ENCODE measurements around the gene TBC1D8. TPM values are rescaled to one million over a fixed set of nuclear protein-coding genes. Genes with fewer than 3 reads are reported as not detected.
A peak's percentile ranks its signal among the peaks of the same experiment; 100 is the strongest.

The TBC1D8 gene
- total and polyA plus RNA-seq, 2 of the 13 experiments (the other 11 are each of a cell fraction or from before 2014, with no cell fraction given): 45.1 to 95.4 TPM

DNA sequence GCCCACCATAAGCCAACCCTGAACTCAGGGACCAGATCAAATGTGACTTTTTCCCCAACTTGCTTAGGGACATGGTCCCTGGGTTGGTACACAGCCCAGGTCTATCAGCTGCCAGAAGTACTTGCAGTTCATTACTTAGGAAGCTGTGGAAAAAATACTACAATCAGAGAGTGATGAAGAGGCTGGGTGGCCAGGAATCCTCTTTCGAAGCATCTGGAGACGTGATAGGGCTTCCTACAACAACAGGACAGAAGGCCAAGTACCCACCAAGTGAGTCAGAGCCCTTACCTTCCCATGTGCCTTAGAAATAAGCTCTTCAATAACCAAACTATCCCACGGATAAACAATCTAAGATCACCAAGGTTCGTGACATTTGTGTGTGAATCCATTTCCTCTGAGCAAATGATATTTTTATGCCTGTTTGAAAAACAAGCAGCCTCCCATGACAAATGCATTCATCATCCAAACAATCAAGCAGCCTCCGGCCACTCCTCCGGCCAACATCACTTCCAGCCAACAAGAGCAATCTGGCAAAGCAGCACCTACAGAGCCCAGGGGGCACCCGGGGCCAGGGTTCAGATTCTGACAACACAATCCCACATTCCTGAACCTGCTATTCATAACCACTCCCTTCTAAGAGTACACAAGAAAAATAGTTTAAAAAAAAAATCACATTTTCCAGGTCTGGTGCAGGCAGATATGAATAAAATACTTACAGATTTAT, 26.4 kb downstream of the TBC1D8 start (continued):
- TF ChIP-seq ZFP90 (CRISPR knock-in tag; IDR thresholded peaks at IDR 0.05; ENCODE audit: borderline replicate concordance): peak; percentile 27; the same call in 1 of the 2 replicates
- TF ChIP-seq ZNF430 (CRISPR knock-in tag; IDR thresholded peaks at IDR 0.05): no peak
- peak; percentile 63; the same call in 1 of the 2 replicates for TF ChIP-seq KDM4B (CRISPR knock-in tag; IDR thresholded peaks at IDR 0.05)
- no peak for TF ChIP-seq HNRNPLL (IDR thresholded peaks at IDR 0.05; ENCODE audit: low read depth, low read length, poor library complexity, severe bottlenecking)
- TF ChIP-seq, protein P1, sequence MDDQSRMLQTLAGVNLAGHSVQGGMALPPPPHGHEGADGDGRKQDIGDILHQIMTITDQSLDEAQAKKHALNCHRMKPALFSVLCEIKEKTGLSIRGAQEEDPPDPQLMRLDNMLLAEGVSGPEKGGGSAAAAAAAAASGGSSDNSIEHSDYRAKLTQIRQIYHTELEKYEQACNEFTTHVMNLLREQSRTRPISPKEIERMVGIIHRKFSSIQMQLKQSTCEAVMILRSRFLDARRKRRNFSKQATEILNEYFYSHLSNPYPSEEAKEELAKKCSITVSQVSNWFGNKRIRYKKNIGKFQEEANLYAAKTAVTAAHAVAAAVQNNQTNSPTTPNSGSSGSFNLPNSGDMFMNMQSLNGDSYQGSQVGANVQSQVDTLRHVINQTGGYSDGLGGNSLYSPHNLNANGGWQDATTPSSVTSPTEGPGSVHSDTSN (CRISPR knock-in tag; IDR thresholded peaks at IDR 0.05; ENCODE audit: borderline replicate concordance): no peak
- TF ChIP-seq ZNF264 (CRISPR knock-in tag; IDR thresholded peaks at IDR 0.05): 0 out of 2 replicates have a peak, but pooled peaks have one; percentile 35
- TF ChIP-seq, protein P2, sequence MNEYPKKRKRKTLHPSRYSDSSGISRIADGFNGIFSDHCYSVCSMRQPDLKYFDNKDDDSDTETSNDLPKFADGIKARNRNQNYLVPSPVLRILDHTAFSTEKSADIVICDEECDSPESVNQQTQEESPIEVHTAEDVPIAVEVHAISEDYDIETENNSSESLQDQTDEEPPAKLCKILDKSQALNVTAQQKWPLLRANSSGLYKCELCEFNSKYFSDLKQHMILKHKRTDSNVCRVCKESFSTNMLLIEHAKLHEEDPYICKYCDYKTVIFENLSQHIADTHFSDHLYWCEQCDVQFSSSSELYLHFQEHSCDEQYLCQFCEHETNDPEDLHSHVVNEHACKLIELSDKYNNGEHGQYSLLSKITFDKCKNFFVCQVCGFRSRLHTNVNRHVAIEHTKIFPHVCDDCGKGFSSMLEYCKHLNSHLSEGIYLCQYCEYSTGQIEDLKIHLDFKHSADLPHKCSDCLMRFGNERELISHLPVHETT (CRISPR knock-in tag; conservative IDR thresholded peaks at IDR 0.05): peak; percentile 38; the same call in 1 of the 2 replicates
- TF ChIP-seq, protein P3, sequence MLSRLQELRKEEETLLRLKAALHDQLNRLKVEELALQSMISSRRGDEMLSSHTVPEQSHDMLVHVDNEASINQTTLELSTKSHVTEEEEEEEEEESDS (CRISPR knock-in tag; IDR thresholded peaks at IDR 0.05; ENCODE audit: borderline replicate concordance): no peak
- peak; percentile 66; the same call in 1 of the 2 replicates for TF ChIP-seq KDM6A (CRISPR knock-in tag; IDR thresholded peaks at IDR 0.05; ENCODE audit: low read depth)
- TF ChIP-seq, protein P4, sequence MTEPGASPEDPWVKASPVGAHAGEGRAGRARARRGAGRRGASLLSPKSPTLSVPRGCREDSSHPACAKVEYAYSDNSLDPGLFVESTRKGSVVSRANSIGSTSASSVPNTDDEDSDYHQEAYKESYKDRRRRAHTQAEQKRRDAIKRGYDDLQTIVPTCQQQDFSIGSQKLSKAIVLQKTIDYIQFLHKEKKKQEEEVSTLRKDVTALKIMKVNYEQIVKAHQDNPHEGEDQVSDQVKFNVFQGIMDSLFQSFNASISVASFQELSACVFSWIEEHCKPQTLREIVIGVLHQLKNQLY (CRISPR knock-in tag; IDR thresholded peaks at IDR 0.05): no peak
- TF ChIP-seq, protein P5, sequence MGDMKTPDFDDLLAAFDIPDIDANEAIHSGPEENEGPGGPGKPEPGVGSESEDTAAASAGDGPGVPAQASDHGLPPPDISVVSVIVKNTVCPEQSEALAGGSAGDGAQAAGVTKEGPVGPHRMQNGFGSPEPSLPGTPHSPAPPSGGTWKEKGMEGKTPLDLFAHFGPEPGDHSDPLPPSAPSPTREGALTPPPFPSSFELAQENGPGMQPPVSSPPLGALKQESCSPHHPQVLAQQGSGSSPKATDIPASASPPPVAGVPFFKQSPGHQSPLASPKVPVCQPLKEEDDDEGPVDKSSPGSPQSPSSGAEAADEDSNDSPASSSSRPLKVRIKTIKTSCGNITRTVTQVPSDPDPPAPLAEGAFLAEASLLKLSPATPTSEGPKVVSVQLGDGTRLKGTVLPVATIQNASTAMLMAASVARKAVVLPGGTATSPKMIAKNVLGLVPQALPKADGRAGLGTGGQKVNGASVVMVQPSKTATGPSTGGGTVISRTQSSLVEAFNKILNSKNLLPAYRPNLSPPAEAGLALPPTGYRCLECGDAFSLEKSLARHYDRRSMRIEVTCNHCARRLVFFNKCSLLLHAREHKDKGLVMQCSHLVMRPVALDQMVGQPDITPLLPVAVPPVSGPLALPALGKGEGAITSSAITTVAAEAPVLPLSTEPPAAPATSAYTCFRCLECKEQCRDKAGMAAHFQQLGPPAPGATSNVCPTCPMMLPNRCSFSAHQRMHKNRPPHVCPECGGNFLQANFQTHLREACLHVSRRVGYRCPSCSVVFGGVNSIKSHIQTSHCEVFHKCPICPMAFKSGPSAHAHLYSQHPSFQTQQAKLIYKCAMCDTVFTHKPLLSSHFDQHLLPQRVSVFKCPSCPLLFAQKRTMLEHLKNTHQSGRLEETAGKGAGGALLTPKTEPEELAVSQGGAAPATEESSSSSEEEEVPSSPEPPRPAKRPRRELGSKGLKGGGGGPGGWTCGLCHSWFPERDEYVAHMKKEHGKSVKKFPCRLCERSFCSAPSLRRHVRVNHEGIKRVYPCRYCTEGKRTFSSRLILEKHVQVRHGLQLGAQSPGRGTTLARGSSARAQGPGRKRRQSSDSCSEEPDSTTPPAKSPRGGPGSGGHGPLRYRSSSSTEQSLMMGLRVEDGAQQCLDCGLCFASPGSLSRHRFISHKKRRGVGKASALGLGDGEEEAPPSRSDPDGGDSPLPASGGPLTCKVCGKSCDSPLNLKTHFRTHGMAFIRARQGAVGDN (CRISPR knock-in tag; IDR thresholded peaks at IDR 0.05): peak; percentile 66
- TF ChIP-seq, protein P6, sequence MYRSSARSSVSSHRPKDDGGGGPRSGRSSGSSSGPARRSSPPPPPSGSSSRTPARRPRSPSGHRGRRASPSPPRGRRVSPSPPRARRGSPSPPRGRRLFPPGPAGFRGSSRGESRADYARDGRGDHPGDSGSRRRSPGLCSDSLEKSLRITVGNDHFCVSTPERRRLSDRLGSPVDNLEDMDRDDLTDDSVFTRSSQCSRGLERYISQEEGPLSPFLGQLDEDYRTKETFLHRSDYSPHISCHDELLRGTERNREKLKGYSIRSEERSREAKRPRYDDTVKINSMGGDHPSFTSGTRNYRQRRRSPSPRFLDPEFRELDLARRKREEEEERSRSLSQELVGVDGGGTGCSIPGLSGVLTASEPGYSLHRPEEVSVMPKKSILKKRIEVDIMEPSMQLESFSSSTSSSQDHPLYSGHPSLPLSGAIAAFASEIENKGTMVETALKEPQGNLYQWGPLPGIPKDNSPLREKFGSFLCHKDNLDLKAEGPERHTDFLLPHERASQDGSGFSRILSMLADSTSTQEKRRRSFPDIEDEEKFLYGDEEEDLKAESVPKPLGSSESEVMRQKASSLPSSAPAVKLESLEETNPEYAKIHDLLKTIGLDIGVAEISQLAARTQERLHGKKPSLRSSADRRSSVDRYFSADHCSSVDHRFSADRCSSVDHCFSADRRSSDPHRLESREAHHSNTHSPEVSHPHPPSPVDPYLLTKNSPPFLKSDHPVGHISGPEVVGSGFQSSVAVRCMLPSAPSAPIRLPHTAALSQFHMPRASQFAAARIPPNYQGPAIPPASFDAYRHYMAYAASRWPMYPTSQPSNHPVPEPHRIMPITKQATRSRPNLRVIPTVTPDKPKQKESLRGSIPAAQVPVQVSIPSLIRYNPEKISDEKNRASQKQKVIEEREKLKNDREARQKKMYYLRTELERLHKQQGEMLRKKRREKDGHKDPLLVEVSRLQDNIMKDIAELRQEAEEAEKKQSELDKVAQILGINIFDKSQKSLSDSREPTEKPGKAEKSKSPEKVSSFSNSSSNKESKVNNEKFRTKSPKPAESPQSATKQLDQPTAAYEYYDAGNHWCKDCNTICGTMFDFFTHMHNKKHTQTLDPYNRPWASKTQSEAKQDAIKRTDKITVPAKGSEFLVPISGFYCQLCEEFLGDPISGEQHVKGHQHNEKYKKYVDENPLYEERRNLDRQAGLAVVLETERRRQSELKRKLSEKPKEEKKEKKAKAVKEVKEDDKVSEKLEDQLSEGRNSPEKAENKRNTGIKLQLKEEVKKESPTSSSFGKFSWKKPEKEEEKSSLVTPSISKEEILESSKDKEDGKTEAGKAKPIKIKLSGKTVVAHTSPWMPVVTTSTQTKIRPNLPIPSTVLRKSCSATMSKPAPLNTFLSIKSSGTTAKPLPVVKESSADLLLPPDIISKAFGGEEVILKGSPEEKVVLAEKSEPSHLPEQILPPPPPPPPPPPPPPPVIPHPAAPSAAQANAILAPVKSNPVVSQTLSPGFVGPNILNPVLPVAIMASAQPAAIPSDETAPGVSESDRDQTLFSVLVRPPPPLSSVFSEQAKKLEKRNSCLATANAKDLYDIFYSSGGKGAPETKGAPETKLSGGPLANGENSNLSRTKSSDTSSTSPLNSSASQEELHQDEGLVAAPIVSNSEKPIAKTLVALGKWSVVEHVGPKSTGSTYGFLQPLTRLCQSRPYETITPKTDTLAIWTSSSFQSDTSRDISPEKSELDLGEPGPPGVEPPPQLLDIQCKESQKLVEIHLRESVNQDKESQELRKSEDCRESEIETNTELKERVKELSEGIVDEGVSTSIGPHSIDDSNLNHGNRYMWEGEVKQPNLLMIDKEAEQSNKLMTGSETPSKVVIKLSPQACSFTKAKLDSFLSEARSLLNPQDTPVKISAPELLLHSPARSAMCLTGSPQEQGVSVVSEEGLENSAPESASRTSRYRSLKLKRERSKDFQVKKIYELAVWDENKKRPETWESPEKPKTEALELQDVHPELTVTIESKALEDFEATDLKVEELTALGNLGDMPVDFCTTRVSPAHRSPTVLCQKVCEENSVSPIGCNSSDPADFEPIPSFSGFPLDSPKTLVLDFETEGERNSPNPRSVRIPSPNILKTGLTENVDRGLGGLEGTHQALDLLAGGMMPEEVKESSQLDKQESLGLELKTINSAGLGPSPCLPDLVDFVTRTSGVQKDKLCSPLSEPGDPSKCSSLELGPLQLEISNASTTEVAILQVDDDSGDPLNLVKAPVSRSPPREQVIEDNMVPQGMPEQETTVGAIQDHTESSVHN (CRISPR knock-in tag; IDR thresholded peaks at IDR 0.05): no peak

Data from HepG2 (cell line).